SK-N-SH treated with all-trans-retinoic acid at 6 μM for 48 hours (cell line): Measurements from ENCODE around the gene ARHGAP28.

ENCODE experiments used
- BACH2 ChIP-seq: fragments of 250-450 bp; sonication (Bioruptor Pico); IDR thresholded peaks from 2 replicates; pipeline ENCODE4 v1.9.0; 2021; ENCODE audit warnings: mild to moderate bottlenecking, borderline replicate concordance
- CSDC2 ChIP-seq: fragments of 250-450 bp; sonication (Bioruptor Pico); IDR thresholded peaks from 2 replicates; pipeline ENCODE4 v1.5.0; 2020; ENCODE audit warnings: mild to moderate bottlenecking, moderate library complexity
- RARB ChIP-seq: fragments of 250-450 bp; sonication (Bioruptor Pico); IDR thresholded peaks from 2 replicates; pipeline ENCODE4 v1.8.0; 2021; ENCODE audit warnings: mild to moderate bottlenecking, moderate library complexity
- SNAI2 ChIP-seq: fragments of 250-450 bp; sonication (Bioruptor Pico); IDR thresholded peaks from 2 replicates; pipeline ENCODE4 v1.5.0; 2020; ENCODE audit warnings: mild to moderate bottlenecking, moderate library complexity
- TCF4 ChIP-seq: fragments of 250-450 bp; sonication (Bioruptor Pico); IDR thresholded peaks from 2 replicates; pipeline ENCODE4 v1.8.0; 2021; ENCODE audit warnings: mild to moderate bottlenecking, moderate library complexity, borderline replicate concordance
- ZFP30 ChIP-seq: fragments of 450-650 bp; formaldehyde crosslinking; IDR thresholded peaks from 2 replicates; pipeline ENCODE4 v1.5.0; 2022; ENCODE audit warnings: mild to moderate bottlenecking, moderate library complexity
- TF ChIP-seq, protein P1 (sequence below): fragments of 250-450 bp; sonication (Bioruptor Pico); IDR thresholded peaks from 2 replicates; pipeline ENCODE4 v1.5.1; 2021; ENCODE audit warnings: mild to moderate bottlenecking, moderate library complexity

DNA sequence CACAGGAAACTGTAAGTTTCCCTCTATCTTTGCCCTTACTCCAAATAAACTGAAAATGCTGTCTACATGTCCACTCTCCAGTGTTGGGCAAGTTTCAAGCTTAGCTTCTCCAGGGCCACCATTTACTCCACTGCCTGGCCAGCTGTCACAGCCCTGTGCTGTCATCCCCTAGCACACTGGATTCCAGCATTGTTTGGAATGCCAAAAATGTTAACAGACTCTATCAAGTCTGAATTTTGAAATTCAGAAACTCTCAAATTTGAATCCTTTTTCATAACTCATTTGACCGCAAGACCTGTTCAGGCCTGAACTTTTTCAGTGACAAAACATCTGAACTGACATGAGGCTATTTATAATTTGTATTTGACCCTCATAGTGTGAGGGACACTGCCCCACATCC lies 5.2 kb upstream of the ARHGAP28 start:
- TF ChIP-seq BACH2 = no peak
- no peak for TF ChIP-seq CSDC2 (CRISPR knock-in tag)
- no peak for TF ChIP-seq ZFP30 (CRISPR knock-in tag)
- TF ChIP-seq TCF4 (CRISPR knock-in tag) = no peak
- TF ChIP-seq SNAI2 = no peak
- TF ChIP-seq RARB (CRISPR knock-in tag) = no peak
- TF ChIP-seq, protein P1, sequence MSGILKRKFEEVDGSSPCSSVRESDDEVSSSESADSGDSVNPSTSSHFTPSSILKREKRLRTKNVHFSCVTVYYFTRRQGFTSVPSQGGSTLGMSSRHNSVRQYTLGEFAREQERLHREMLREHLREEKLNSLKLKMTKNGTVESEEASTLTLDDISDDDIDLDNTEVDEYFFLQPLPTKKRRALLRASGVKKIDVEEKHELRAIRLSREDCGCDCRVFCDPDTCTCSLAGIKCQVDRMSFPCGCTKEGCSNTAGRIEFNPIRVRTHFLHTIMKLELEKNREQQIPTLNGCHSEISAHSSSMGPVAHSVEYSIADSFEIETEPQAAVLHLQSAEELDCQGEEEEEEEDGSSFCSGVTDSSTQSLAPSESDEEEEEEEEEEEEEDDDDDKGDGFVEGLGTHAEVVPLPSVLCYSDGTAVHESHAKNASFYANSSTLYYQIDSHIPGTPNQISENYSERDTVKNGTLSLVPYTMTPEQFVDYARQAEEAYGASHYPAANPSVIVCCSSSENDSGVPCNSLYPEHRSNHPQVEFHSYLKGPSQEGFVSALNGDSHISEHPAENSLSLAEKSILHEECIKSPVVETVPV (CRISPR knock-in tag) = no peak
